ENCODE data around the gene DLGAP1.
A peak's percentile ranks its signal among the peaks of the same experiment; 100 is the strongest.

Gene DLGAP1

DNA sequence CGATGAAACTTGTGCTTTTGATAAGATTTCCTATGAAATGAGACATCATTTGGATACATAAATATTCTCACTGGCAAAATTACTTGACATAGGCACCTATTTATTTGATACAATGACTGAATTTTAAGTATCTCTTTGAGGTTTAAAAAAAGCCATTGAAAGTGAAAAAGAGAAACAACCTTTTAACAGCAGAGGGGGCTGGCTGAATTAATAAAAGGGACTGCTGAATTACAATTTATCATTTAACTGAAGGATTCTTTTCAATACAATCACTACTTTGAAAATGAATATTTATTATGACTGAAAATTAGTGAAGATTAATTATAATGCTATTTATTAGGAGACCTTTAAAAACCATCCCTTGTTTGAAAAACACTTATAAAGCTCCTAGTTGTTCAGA lies 335.3 kb downstream of the DLGAP1 start:
- H3K4me3 ChIP-seq (ENCODE audit: low read length), result no peak overlapping the region
- H3K79me2 ChIP-seq (ENCODE audit: low read length), result no peaks in the 10 kb centered on the region
- no peaks in the 10 kb centered on the region for H3K9me3 ChIP-seq (ENCODE audit: insufficient read depth, low read length)
- H3K4me2 ChIP-seq (ENCODE audit: low read length), result no peak overlapping the region
- TF ChIP-seq, protein P1, sequence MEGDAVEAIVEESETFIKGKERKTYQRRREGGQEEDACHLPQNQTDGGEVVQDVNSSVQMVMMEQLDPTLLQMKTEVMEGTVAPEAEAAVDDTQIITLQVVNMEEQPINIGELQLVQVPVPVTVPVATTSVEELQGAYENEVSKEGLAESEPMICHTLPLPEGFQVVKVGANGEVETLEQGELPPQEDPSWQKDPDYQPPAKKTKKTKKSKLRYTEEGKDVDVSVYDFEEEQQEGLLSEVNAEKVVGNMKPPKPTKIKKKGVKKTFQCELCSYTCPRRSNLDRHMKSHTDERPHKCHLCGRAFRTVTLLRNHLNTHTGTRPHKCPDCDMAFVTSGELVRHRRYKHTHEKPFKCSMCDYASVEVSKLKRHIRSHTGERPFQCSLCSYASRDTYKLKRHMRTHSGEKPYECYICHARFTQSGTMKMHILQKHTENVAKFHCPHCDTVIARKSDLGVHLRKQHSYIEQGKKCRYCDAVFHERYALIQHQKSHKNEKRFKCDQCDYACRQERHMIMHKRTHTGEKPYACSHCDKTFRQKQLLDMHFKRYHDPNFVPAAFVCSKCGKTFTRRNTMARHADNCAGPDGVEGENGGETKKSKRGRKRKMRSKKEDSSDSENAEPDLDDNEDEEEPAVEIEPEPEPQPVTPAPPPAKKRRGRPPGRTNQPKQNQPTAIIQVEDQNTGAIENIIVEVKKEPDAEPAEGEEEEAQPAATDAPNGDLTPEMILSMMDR (IDR thresholded peaks at IDR 0.05; ENCODE audit: low read depth, low read length), result peak; percentile 34
- no peak for TF ChIP-seq EZH2phosphoT487 (IDR thresholded peaks at IDR 0.05; ENCODE audit: low read depth)
- no peaks in the 10 kb centered on the region for H4K20me1 ChIP-seq (ENCODE audit: insufficient read depth, low read length)
- H3K4me1 ChIP-seq (ENCODE audit: low read length), result no peaks in the 10 kb centered on the region
- H3K27ac ChIP-seq (ENCODE audit: low read length), result no peak overlapping the region
- no peak overlapping the region for H2AFZ ChIP-seq (ENCODE audit: low read depth, low read length)
- no peaks in the 10 kb centered on the region for H3K36me3 ChIP-seq (replicated peaks; ENCODE audit: low read depth, low read length)
- no peak overlapping the region for H3K9ac ChIP-seq (ENCODE audit: low read length)
- H3K27me3 ChIP-seq (ENCODE audit: low read depth, low read length), result no peaks in the 10 kb centered on the region

DNA sequence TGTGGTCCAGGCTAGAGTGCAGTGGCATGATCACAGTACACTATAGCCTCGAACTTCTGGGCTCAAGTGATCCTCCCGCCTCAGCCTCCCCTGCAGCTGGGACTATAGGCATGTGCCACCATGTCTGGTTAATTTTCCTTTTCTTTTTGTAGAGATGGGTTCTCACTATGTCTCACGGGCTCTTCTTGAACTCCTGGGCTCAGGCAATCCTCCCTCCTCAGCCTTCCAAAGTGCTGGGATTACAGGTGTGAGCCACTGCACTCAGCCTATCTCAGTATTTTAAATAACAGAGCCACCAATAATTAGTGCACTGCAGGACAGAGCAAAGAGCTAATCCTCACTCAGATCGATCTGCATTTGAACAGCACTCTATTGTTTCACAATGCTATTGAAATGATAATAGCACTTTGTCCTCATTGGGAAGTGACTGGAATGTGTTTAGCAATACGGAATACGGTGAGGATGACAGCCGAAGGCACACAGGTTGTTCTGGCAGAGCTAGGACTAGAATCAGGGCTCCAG lies 335.9 kb downstream of the DLGAP1 start:
- Histone ChIP-seq H4K20me1 (ENCODE audit: insufficient read depth, low read length) (no peaks in the 10 kb centered on the region), H3K36me3 (replicated peaks; ENCODE audit: low read depth, low read length) (no peaks in the 10 kb centered on the region), H3K27ac (ENCODE audit: low read length) (no peak overlapping the region), H3K79me2 (ENCODE audit: low read length) (no peaks in the 10 kb centered on the region), H3K27me3 (ENCODE audit: low read depth, low read length) (no peaks in the 10 kb centered on the region), H3K9ac (ENCODE audit: low read length) (no peak overlapping the region), H3K9me3 (ENCODE audit: insufficient read depth, low read length) (no peaks in the 10 kb centered on the region), H3K4me3 (ENCODE audit: low read length) (no peak overlapping the region), H2AFZ (ENCODE audit: low read depth, low read length) (no peak overlapping the region), H3K4me2 (ENCODE audit: low read length) (no peak overlapping the region), H3K4me1 (ENCODE audit: low read length) (no peaks in the 10 kb centered on the region)
- TF ChIP-seq, protein P1 (IDR thresholded peaks at IDR 0.05; ENCODE audit: low read depth, low read length), result no peak
- TF ChIP-seq EZH2phosphoT487 (IDR thresholded peaks at IDR 0.05; ENCODE audit: low read depth), result no peak

DNA sequence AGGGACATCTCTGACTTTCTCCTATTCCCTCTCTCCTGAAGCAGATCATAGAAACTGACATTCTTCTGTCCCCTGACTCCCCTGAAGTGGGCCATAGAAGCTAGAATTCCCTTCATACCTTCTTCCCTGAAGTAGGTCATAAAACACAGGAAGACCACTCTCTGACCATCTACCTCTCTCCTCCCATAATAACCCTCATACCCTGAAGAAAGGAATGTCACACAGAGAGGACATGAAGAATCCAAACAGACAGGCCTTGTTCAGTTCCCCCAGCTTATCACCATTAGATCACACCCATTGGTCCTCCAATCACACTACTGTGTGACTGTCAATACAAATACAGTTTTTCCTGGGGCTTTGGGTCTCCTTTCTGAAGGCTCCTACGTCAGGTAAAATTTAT lies 347.1 kb downstream of the DLGAP1 start:
- H4K20me1 ChIP-seq (ENCODE audit: insufficient read depth, low read length), result no peaks in the 10 kb centered on the region
- H3K4me2 ChIP-seq (ENCODE audit: low read length), result no peak overlapping the region
- no peak for TF ChIP-seq EZH2phosphoT487 (IDR thresholded peaks at IDR 0.05; ENCODE audit: low read depth)
- TF ChIP-seq, protein P1 (IDR thresholded peaks at IDR 0.05; ENCODE audit: low read depth, low read length), result no peak
- no peak overlapping the region for H3K27ac ChIP-seq (ENCODE audit: low read length)
- H2AFZ ChIP-seq (ENCODE audit: low read depth, low read length), result no peak overlapping the region
- H3K9me3 ChIP-seq (ENCODE audit: insufficient read depth, low read length), result no peaks in the 10 kb centered on the region
- H3K79me2 ChIP-seq (ENCODE audit: low read length), result no peaks in the 10 kb centered on the region
- H3K9ac ChIP-seq (ENCODE audit: low read length), result no peak overlapping the region
- no peaks in the 10 kb centered on the region for H3K4me1 ChIP-seq (ENCODE audit: low read length)
- no peak overlapping the region for H3K4me3 ChIP-seq (ENCODE audit: low read length)
- H3K27me3 ChIP-seq (ENCODE audit: low read depth, low read length), result no peaks in the 10 kb centered on the region
- H3K36me3 ChIP-seq (replicated peaks; ENCODE audit: low read depth, low read length), result no peaks in the 10 kb centered on the region

- no peaks in the 10 kb centered on the region for H3K4me1 ChIP-seq (ENCODE audit: low read length)
- H3K9ac ChIP-seq (ENCODE audit: low read length), result no peak overlapping the region
- H3K27me3 ChIP-seq (ENCODE audit: low read depth, low read length), result no peaks in the 10 kb centered on the region
- no peak overlapping the region for H3K4me3 ChIP-seq (ENCODE audit: low read length)
- no peaks in the 10 kb centered on the region for H3K36me3 ChIP-seq (replicated peaks; ENCODE audit: low read depth, low read length)
- no peak overlapping the region for H3K27ac ChIP-seq (ENCODE audit: low read length)
- no peaks in the 10 kb centered on the region for H3K79me2 ChIP-seq (ENCODE audit: low read length)
- H3K9me3 ChIP-seq (ENCODE audit: insufficient read depth, low read length), result no peaks in the 10 kb centered on the region
- no peak overlapping the region for H2AFZ ChIP-seq (ENCODE audit: low read depth, low read length)
- H3K4me2 ChIP-seq (ENCODE audit: low read length), result peak overlapping the region; percentile 14; the same call in 1 of the 2 replicates
- no peaks in the 10 kb centered on the region for H4K20me1 ChIP-seq (ENCODE audit: insufficient read depth, low read length)
- TF ChIP-seq EZH2phosphoT487 (IDR thresholded peaks at IDR 0.05; ENCODE audit: low read depth), result no peak
- TF ChIP-seq, protein P1 (IDR thresholded peaks at IDR 0.05; ENCODE audit: low read depth, low read length), result no peak
Measured at GRCh38 chr18:4107049-4107467, 348.0 kb downstream of the DLGAP1 start.
